Stimulated activated CD8-positive, alpha-beta memory T cell treated with anti-CD3 and anti-CD28 coated beads, Interleukin-15, amount 100 ng/mL, for 24 hours (primary cell): ENCODE results near the gene AHDC1.
"Not testable (repeated sequence)": the region's sequence is repeated elsewhere in the genome, so short reads cannot be mapped to it uniquely, and the experiment has no call there.

ENCODE experiments used
- DNase-seq: peaks from one replicate; pipeline ENCODE4 v3.0.0-alpha.2; 2020; ENCODE audit warnings: low read depth

AHDC1 gene

DNA sequence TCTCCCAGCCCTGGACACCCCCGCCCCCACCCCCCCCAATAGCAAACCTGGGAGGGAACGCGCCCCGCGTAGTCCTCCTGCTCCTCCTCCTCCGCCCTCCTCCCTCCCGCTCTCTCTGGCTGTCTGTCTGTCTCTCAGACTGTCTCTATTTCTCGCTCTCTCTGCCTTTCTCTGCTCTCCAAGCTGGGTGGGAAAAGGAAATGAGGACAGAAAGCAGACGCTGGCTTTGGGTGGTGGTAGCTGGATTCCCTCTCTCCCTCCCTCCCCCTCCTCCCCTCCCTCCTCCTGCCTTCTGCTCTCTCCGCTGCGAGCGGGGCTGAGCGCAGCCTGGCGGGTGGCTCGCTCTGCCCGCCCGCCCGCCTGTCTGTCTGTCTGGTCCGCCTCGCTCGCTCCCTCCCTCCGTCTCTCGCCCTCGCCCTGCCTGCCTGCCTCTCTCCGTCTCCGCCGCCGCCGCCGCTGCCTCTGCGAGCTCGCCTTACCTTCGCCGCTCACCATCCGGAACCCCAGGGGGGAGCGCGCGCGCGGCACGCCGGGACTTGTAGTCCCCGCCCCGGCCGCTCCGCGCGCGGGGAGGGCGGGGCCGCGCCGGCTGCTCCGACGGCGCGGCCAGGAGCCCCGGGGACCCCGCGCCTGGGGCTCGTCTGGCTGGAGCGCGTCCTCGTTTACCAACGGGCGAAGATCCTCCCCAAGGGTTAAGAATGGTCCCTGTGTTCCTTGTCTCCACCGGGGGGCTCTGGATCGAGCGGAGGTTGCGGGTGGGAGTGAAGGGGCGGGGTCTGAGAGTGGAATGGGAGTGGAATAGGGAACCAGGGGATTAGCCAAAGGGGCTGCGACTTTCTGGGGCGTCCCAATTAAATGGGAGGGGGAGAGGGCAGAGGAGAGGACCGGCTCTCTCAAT, at the start of gene AHDC1:
Gene AHDC1 (minus strand): TSS at position 464 of the 898 bp plus-strand sequence. CDS start 52,029 bp downstream, outside the sequence.
- peak; percentile 79 for DNase-seq

DNA sequence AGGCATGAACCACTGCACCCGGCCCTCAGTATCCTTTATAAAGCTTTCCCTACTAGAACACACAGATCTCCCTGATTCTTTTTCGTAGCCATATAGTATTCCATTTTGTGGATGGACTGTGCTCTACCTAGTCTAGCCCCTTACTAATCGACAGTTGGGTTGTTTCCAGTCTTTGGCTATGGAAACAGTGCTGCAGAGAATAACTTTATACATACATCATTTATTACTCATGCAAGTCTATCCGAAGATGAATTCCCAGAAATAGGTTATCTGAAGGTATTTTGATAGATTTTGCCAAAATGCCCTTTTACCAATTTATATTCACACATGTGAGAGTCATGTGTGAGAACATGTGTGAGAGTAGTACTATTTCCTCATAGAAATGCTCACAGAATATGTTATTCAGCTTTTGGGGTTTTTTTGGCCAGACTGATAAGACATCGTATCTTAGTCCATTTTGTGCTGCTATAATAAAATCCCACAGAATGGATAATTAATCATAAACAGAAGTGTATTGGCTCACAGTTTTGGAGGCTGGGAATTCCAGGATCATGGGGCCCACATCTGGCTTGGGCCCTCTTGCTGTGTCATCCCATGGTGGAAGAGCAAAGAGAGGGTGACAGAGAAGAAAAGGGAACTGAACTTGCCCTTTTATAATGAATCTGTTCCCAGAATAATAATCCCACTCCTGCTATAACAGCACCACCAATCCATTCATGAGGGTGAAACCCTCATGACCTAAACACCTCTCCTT, 48.3 kb upstream of the AHDC1 start:
- DNase-seq: no peak

- DNase-seq: no peak
These were observed 46.7 kb upstream of the AHDC1 start for GRCh38 chr1:27650539-27651175.

- DNase-seq: no peak
These were observed 46.2 kb upstream of the AHDC1 start for GRCh38 chr1:27650171-27650538.

GRCh38 chr1:27649306-27649635, 45.3 kb upstream of the AHDC1 start:
- no peak for DNase-seq

- DNase-seq: no peak
These were observed 44.8 kb upstream of the AHDC1 start for GRCh38 chr1:27648602-27649305.

DNA sequence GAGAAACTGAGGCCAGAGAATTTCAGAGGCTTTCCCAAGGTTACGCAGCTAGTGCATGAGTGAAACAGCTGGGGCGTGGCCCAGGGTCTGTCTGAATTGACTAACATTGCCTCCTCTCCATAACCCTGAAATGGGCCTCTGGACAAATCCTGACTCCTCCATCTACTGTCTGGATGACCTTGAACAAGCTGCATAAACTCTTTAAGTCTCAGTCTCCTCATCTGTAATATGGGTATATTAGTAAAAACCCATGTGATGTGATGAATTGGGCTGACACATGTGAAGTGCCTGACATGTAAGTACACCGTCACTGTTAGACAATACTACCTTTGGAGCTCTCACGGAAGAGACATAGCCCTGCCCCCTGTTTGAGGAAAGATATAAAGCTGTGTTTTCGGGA, 43.4 kb upstream of the AHDC1 start:
- no peak for DNase-seq

- DNase-seq: no peak
These were observed 42.7 kb upstream of the AHDC1 start for GRCh38 chr1:27646676-27647075.

DNA sequence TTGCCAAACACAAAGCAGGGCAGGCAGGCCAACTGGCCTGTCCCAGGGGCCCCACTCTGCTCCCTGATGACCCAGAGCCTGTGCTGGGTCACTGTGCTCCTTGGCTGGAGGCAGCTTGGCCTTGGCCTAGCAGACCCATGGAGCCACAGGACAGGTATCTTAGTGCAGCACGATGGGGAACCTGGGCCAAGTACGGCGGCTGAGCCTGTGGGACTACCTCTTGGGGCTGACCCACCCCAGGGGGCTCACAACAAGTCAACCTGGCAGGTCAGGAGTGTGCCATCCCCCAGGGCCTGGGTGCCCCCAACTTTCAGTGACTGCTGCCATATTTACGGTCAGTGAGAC, 41.1 kb upstream of the AHDC1 start:
- no peak for DNase-seq

DNA sequence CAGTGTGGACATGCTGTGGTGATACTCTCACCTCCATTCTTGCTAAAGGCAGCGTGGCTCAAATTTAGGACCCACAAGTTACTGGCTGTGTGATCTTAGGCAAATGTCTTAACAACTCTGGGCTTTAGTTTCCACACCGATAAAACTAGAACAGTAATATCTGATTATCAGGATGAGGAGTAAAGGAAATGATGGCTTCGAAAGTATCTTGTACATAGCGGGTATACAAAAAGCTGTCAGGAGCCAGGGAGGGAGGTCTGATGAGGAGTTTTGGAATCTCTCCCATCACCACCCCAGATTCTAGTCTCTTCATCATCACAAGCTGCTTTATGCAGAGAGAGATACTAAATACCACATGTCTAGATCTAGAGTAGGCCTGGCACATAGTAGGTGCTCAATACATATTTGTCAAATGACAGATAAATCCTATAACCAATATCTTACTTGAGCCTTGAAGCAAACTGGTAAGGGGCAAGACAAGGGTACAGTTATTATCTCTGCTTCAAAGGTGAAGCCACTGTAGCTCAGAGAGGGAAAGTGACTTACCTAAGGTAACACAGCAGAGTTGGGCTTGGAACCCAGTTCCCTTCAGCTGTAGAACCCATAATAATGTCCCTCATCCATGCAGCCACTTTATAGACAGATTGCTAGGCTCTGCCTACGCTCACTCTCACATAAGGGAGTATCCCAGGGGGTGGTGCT, 40.6 kb upstream of the AHDC1 start:
- no peak for DNase-seq

- DNase-seq: no peak
These were observed 39.8 kb upstream of the AHDC1 start for GRCh38 chr1:27643600-27644368.

DNA sequence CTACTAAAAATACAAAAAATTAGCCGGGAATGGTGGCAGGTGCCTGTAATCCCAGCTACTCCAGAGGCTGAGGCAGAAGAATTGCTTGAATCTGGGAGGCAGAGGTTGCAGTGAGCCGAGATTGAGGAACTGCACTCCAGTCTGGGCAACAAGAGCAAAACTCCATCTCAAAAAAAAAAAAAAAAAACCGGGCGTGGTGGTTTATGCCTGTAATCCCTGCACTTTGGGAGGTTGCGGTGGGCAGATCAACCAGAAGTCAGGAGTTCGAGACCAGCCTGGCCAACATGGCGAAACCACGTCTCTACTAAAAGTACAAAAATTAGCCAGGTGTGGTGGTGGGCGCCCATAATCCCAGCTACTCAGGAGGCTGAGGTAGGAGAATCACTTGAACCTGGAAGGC, 36.6 kb upstream of the AHDC1 start:
- not testable (repeated sequence) for DNase-seq

DNA sequence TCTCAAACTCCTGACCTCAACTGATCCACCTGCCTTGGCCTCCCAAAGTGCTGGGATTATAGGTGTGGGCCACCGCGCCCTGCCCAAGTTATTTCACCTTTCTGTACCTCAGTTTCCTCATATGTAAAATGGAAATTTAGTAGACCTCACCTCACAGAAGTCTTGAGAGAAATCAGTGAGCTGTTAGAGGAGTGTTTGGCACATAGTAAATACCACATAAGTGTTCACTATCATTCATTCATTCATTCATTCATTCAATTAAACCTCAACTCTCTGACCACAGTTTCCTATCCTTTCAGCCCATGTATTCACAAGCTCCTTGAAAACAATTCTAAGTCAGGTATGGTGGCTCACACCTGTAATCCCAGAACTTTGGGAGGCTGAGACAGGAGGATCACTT, 34.9 kb upstream of the AHDC1 start:
- DNase-seq: no peak

DNA sequence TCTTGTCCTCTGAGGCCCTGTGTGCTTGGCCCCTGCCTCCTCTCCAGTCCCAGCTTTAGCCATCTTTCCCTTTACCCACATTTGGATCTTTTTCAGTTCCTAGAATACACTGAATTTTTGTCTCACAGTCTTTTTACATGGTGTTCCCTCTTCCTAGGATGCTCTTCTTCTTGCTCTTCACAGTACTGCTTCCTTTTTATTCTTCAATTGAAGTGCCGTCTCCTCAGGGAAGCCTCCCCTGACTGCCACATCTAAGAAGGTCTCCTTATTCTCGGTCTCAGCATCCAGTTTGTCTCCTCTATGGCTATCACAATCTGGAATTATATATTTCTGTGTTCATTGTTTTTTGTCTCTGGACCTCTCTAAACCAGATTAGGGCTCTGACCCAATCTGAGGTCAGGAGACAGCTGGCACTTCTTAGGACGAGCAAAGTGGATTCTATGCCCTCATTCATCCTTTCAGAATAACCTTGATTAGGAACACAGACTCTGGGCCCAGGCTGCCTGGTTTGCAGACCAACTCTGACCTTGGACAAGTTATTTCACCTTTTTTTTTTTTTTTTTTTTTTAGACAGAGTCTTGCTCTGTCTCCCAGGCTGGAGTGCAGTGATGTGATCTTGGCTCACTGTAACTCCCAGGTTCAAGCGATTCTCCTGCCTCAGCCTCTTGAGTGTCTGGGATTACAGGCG, 34.2 kb upstream of the AHDC1 start:
- DNase-seq: no peak

- DNase-seq: no peak
These were observed 31.6 kb upstream of the AHDC1 start for GRCh38 chr1:27635396-27636142.

DNA sequence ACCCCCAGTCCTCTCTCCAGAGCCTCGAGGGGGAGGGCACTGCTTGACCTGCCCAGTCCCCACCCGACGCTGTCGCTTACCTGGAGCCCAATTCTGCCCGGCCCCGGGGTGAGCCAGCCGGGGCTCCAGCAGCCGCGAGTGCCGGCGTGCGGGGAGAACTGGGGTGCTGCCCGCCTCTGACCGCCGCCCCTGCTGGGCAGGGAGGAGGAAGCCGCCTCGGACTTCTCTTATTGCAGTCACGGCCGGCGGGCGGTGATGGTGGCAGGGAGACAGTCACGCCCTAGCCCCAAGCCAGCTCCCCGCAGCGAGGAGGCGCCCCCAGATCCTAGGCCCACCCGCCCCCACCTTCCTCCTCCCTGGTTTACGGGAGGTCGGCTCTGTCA, 31.0 kb upstream of the AHDC1 start, which contains the start of gene FGR:
Gene FGR (minus strand): TSS at position 201 of the 383 bp plus-strand sequence. CDS start 11,269 bp downstream, outside the sequence.
- DNase-seq: no peak

DNA sequence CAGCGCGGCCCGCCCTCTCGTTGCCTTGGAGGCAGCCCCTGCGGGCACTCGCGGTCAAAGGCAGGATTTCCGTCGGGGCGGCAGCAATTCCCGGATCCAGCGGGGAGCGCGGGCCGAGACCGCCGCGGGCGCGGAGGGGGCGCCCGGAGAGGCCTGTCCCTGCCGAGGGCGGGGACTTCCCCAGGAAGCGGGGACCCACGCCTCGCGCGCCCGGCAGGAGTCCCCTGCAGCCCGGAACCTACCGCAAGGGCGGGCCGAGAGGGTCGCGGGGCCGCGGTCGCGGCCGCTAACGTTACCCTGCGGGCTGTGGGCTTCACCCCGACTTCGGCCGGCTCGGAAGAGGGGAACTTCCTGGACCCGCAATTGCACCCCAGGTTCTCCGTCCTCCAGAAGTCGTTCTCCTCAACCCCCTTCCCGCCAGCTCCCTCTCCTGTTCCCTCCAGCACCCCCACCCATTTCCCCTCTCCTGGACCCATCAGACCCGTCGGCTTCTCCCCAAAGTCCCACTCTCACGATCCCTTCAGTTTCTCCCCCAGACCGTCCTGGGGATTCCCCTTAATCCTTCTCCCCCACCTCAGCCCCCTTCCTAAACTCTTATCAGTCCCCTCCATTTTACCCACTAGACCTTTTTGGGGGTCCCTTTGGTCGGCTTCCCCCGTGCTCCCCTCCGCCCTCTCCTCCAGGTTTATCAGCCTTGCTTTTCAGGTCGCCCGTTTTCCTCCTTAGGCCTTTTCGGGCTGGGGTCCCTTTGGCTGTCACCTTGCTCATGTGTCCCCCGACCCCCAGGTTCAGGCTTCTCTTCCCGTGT, 30.4 kb upstream of the AHDC1 start:
- no peak for DNase-seq

GRCh38 chr1:27633640-27634176, 29.8 kb upstream of the AHDC1 start:
- DNase-seq: no peak

GRCh38 chr1:27633298-27633610, 29.3 kb upstream of the AHDC1 start:
- DNase-seq: no peak
